Testis (tissue), 2 donors: ENCODE data around the gene TNRC6B.

Source experiments
- CTCF ChIP-seq, 3 experiments: fragments of 450-650 bp in 2 of 3; fragments of 200-600 bp in 1 of 3; sonication (generic) in 1 of 3; IDR thresholded peaks; one replicate each; pipeline ENCODE4 v1.5.1; 2016 to 2019; ENCODE audit warnings: antibody characterized with exemption in 3 of 3, mild to moderate bottlenecking in 2 of 3, moderate library complexity in 1 of 3
- POLR2A ChIP-seq: fragments of 450-650 bp; IDR thresholded peaks from one replicate; pipeline ENCODE4 v1.6.1; 2017; ENCODE audit warnings: antibody characterized with exemption, mild to moderate bottlenecking, moderate library complexity

- no peak for TF ChIP-seq POLR2A
- no peak for TF ChIP-seq CTCF (IDR thresholded peaks at IDR 0.05)
Observed at GRCh38 chr22:40178417-40179409, 988 bp downstream of the TNRC6B start.
